ENCODE measurements around the gene MPO.
A peak's percentile ranks its signal among the peaks of the same experiment; 100 is the strongest.

The MPO gene

DNA sequence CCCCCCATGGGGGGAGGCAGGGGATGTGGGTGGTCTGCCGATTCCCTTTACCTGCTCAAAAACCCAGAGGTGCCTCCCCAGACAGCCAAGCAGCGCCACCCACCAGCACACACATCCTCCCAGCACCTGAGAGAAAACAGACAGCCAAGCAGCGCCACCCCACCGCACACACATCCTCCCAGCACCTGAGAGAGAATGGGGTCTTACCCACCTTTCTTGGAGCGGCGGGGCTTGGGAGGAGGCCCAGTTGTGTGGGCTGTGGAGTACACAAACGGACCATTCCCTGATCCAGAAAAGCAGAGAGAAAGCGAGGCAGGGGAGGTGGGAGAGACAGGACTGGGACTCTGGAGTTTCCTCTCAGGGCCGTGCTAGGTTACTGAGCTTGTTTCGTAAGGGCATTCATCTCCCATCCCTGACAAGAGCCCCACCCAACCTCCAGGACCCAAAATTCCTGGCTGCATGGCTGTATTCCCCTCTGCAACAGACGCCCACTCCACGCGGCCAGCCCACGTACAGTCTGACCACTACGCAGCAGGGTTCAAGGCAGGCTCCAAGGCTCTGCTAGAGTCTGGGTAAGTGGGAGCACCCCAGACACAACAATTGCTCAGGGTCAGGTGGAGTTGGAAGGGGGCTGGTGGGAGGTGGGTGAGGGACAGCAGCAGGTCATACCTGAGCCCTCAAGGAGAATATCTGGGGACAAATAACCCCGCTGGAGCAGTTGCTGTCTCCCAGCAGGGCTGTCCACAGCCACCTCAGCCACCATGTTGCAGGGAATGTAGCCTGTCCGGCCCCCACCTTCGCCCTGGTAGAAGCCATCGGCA, 25.6 kb upstream of the MPO start:
- no peak for DNase-seq

DNA sequence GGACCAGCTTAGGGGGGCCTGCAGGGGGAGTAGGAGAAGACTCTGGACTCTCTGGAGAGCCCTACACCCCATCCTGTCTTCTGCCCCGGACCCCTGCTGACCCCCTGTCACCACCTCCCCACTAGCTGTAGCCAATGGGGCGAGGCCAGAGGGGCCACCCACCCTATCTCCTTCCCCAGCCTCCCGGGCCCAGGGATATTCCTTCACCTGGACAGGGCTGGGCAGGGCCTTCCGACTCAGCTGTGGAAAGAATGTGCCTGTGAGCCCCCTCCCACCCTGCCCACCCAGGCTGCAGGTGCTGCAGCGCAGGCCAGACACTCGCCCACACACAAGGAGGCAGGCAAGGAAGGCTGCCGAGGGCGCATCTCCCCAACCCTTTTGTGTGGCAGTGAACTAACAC, 24.9 kb upstream of the MPO start:
- DNase-seq: no peak

DNA sequence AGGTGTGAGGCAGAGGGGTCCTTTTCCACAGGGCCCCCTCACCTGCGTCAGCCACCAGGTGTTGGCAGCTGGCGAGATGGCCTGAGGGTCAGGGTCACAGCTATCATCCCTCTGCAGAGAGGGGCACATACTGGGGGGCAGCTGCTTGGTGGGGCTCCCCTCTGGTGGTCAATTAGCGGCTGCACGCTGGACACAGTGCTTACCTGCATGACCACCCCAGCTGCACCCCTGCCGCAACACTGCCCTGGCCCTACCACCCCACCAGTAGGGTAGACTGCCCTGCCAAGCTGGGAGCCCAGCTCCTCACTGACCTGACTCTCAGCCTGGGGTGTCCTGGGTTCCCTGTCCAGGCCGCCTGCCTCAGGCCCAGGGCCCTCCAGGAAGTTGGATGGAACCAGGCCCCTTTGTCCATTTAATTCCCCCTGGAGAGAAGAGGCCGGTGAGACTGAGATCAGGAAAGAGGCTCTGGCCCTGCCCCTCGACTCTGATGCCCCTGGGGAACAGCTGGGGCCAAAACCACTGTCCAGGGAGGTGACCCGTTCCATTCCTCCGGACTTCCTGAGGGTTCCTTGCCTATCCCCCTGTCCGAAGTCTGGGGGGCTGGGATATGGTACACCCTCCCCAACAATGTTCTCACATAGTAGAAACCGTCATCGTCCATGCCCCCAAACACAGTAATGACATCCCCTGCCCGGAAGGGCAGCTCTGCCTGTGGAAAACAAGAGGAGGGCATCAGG, 24.2 kb upstream of the MPO start:
- no peak for DNase-seq

DNA sequence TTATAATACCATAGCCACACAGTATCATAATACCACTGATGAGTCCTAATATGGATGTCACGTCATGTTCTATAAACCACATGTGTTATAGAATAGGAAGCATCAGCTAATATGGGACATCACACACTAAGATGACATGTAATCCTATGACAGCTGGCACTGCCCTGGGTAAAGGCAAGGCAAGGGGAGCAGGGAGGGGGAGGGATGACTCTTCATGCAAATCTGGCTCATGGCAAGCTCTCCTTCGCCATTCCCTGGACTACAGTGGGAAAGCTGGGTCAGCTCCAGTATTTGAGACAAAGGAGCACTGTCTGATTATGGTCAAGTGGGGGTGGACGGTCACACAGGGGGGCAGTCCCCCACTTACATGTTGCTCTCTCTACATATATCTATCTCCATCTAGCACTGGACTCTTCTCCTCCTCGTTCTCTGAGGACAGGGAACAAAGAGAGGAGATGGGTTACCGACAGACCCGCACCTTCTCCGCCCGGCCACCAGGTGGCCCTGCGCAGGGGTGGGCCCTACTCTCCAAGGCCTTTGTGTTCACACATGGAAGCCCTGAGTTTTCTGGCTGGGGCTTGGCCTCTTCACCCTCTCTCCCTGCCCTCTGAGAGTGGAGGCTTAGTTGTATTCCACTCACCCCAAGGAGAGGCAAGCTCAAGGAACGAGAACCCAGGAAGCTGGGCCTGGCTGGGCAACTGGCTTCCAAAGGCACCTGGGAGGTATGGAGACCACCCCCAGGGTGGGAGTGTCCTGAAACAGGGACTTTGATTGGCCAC, 23.4 kb upstream of the MPO start:
- DNase-seq: peak; percentile 92

DNA sequence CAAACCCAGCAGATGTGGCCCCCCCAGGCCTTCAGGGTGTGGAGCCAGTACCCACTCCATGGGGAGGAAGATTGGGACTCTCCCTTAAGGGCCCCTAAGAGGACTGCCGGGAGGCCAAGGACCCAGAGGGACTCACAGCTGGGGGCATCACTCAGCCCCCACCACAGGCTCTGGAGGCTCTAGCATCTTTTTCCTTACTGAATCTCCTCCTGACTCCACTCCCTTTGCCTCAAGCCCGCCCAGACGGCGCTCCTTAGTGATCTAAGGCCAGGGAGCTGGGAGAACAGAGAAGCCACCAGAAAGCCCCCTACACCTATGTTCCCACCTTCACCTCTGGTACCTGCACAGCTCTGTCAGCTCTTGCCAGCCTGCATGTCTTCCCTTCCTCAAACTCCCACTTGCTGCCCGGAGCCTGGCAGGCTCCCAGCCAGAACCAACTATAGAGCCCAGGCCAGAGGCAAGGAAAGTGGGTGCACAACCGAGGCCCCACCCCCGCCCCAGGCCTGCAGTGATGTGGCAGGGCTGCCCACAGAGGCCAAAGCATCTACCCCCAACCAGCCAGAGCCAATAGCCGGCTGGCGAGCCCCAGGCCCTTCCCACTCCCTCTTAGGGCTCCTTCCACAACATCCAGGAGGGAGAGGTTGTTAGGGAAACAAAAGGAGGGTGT, 22.3 kb upstream of the MPO start:
- no peak for DNase-seq

DNA sequence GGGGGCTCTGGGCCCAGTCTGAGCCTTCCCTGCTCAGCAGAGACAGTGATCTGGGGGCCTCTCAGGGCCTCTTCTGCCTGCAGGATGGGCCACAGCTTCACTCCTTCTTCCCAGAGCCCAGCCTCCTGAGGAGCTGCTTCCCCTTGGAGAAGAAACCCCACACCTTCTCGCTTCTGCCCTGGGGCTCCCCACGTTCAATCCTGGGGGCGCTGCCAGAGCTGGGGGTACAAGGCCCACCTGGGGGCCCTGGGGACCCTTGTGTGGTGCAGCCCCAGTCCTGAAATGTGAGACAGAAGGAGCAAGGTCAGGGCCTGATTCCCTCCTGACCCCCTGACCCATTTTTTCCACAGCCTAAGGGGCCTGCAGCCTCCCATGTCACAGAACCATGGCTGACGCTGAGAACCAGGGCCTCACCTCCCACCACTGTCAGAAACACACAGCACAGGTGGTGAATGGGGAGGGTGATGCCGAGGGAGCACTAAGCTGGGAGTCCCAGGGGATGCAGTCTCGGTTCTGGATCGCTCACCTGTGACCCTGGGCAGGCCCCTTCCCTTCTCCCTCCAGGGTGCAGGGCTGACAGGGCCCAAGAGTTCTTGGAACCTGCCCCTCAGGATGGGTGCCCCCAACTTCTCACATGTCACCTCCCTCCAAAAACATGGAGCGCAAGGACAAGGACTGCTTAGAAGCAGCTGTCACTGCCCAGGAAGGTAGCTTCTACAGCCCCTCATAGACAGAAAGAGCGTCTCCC, 21.6 kb upstream of the MPO start:
- no peak for DNase-seq

DNA sequence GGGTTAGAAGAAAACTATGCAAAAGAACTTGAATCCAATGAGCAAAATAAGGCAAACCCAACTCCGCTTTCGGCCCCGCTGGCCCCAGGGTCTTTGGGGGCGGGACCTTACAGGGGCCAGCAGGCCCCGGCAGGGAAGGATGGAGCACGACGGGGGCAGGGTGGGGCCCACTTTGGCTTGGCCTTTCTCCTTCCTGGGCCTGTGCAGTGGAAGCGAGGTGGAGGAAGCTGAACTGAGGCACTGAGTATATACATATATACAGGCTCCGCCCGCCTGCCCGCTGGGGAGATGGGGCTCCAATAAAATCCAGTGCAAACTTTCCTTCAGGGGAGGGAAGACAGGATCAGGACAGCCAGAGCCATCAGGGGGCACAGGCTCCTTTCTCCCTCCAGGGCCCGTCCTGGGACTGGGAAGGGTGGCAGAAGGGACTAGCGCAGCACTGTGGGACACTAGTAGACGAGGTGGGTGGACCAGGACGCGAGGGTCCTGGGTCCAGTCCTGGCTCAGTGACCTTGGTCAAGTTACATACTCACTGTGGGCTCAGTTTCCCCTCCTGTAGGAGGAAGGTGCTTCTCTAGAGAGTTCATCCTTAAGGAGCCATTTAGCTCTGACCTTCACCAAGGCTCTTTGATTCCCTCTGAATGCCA, 20.9 kb upstream of the MPO start:
- DNase-seq: no peak

DNA sequence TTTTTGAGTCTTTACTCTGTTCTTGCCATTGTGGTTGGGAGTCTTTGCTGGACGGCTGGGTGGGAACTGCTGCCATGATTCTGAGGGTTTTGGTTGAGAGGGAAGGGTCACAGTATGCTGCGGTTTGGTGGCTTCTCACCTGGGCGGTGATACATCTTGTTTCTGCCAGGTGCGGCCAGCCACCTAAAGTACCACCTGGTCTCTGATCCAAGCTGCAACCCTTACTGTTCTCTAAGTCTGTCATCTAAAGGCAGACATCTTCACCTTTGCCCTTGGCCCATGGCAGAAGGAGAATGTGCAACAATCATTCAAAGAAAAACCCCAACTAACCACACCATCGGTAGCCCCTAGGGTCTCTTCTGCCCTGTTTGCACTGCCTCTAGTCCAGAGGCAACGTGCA, 19.6 kb upstream of the MPO start:
- no peak for DNase-seq

DNA sequence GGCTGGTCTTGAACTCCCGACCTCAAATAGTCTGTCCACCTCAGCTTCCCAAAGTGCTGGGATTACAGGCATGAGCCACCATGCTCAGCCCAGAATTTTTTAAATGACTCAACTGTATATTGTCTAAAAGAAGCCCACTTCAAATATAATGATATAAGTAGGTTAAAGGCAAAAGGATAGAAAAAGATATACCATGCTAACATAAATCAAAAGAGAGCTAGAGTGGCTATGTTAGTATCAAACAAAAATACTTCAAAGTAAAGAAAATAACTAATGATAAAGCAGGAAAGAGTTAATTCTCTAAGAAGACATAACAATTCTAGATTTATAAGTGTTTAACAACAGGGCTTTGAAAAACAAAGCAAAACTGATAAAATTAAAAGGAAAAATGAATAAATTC, 13.3 kb upstream of the MPO start:
- DNase-seq: no peak

DNA sequence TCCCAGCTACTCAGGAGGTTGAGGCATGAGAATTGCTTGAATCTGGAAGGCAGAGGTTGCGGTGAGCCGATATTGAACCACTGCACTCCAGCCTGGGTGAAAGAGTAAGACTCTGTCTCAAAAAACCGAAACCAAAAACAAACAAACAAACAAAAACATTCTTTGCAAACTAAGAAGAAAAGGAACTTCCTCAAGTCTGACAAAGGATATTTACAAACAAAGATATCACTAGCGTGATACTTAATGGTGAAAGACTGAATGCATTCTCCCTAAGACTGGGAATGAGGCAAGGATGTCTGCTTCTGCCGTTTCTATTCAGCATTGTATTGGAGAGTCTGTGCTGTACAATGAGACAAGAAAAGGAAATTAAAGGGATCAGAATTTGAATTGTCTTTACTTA, 10.5 kb upstream of the MPO start:
- DNase-seq: no peak

DNA sequence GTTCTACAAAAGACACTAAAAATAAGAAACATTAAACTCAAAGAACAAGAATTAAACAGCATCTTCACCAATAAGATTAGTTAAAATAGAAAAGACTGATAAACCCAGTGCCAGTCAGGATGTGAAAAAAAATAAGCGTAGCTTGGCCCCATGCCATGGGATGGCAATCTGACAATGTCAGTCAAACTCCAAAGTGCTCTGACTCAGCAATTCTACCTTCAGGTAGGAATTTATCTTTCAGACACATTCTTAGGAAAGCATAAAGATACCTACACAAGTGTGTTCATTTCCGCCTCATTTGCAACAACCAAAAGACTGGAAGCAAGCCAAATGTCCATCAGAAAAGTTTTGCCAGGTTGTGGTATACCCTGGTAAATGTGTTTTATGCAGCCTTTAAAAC, 9.1 kb upstream of the MPO start:
- DNase-seq: no peak

DNA sequence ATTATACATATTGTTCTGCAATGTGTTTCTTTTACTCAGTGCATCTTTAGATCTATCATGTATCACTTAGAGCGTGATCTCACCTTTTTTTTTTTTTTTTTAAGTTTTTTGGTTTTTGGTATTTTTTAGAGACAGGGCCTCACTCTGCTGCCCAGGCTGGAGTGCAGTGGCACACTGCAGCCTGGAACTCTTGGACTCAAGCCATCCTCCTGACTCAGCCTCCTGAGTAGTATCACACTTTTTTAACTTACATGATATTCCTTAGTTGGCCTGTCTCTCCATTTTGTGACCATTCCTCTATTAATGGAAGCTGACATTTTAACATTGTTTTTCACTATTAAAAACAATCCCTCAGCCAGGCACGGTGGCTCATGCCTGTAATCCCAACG, 4.7 kb upstream of the MPO start:
- DNase-seq: no peak

DNA sequence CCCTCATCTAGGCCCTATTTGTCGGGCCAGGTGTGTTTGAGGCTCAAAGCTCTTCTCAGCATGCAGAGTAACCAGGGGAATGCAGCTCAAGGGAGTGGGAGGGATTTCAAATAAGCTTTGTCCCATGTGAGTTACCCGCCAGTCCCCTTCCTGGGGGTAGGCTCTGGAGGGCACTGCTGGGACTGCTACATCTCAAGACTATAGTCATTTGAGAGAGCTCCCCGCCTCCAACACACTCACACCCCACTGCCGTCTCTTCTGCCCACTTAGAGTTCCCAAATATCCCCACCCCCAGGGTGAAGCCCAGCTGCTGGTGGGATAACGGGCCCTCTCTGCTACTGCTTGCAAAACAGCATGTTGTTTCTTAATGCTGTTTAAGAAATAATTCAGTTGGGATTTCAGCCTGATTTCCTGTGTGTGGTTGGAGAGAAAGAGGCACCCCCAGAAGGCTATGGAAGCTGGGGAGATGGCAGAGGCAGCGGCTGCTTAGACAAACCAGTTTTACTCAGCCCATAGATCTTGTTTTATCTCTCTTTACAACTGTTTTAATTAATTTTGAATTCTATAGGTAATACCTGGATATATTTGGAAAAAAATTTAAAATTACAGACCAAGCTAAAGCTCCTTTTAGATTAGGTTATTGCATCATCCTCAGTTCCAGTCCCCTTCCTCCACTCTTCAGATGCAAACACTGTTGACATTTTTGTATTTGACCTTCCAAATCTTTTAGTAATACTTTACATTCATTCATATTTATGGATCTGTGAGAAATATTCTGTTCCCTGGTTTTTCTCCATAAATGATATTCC, 4.1 kb upstream of the MPO start:
- no peak for DNase-seq

DNA sequence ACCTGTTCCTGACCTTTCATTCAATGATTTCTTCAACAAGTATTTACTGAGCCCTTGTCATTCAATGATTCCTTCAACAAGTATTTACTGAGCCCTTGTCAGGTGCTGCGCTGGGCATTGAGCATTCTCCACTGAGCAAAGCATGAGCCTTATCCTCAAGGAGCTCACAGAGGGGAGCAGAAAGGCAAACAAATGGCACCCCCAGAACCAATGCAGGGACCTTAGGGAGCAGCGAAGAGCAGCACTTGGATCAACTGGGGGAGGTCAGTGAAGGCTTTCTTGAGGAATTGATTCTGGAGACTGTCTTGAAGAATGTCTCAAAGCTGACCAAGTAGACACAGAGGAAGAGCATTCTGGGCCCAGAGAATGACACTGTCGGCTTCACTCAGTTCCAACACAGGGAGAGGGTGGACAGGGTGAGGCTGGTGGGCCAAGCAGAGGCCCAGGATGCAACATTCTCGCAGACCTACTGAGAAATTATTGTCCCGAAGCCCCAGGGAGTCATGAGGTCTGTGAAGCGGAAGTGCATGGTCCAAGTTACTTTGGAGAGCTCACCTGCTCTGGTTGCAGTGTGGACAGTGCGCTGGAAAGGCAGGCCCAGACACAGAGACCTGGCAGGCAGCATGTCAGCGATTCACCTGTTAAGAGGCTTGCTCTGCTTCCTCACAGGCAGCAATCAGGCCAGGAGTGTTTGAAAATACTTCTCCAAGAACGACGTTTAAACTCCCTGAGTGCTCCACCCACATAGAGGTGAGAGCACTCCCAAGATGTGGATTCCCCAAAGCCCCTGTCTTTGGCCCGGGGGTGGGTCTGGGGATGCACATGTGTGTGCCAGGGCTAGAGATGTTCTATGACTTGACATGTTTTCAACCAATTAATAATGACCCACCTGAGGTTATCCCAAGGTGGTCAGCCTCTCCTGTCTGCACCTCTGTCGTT, 3.2 kb upstream of the MPO start:
- no peak for DNase-seq

DNA sequence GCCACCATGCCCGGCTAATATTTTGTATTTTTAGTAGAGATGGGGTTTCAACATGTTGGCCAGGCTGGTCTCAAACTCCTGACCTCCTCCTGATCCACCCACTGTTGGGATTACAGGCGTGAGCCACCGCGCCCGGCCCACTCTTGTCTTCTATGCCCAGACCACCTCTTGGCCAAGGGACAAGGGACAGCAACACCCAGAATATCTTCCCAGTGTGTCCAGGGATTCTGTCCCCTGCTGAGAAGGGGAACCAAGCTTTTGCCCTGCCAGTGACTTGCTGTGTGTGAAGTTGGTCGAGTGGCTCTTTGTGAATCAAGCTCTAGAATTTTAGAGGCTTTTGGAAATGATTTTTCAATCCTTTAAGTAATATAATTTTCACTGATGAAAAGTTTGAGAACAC, 1.7 kb upstream of the MPO start:
- no peak for DNase-seq

DNA sequence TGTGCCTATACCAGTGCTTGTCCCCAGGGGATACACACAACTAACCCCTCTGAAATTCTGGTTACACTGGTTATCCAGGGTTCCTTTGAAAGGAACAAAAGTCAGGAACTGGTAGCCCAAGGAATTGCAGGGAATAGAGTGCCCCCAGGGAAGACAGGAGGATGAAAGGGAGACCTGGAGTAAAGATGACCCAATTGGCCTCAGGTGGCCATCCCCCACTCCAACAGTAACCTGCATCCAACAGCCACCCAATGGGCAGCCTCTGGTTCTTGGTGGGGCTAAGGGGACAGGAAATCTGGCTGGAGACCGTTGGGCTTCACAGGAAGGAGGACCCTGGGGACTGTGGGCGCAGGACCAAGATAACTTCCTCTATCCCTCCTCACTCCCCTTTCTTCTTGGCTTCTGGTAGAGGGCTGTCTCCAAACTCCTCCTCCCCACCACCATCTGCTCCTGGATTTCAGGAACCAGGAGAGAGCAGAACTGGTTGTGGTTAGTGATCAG, 826 bp upstream of the MPO start:
- DNase-seq: no peak

DNA sequence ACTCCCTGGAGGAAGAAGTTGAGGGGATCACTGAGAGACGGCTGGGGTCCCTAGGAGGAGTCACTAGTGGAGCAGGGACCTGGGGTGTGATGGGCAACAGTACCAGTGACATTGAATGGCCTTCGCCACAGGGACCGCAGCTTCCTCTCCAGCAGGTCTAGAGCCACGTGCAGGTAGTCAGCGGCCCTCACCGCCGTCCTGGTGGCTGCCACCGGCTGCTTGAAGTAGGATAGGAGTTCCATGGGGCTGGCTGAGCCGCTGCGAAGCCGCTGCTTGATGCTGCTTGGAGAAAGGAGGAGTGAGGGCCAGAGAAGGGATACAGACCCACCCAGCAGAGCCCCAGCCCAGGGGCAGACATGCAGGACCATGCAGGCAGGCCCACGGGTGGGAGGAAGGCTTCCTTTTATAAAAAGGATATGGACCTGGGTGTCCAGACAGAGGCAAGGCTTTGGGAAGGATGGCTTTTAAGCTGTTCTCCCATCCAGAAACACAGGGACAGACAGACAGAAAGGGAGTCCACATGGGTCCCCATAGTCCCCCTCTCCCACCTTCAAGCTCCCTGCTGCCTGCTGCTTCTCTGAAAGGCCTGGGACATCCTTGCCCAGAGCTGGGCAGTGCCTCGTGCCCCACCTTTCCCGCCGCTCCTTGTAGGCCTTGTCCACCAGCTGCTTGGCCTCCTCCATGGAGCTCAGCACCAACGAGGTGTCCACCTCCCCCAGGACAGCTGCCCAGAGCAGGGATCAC, 827 bp downstream of the MPO start:
- no peak for DNase-seq

DNA sequence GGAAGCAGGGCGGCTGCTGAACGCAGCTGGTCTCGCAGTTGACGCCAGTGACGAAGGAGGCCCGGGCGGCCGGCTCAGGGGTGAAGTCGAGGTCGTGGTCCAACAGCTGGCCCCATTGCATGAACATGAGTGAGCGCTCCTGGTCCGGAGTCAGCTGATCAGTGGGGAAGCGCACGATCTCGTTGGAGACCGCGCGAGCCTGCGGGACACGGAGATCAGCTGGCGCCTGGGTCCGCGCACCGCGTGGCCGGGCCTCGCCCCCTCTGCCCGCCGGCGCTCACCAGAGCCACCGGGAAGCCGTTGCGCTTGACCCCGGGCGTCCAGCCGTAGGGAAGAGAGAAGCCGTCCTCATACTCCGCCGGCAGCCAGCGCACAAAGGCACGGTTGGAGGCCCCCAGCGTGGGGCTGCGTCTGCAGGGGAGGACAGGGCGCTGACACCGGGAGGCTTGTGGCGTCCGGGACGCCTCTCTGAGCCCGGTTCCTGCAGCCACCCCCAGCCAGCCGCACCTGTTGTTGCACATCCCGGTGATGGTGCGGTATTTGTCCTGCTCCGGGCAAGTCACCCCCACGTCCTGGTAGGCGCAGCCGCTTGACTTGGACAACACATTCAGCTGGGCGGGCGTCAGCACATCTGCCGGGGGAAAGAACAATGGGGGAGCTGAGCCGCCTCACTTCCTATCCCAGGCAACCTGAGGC, 1.6 kb downstream of the MPO start:
- no peak for DNase-seq
